GM19438 (cell line): Measurements from ENCODE around the gene PLEKHG4B.
A peak's percentile ranks its signal among the peaks of the same experiment; 100 is the strongest.

ENCODE experiments used
- ATAC-seq: cut with Tn5 transposase; IDR thresholded peaks from one replicate; pipeline ENCODE4 v1.9.1; 2021; ENCODE audit warnings: low read depth; ENCODE audit not compliant: unreplicated experiment

PLEKHG4B gene

GRCh38 chr5:185095-186070 is 93.4 kb downstream of the PLEKHG4B start:
- ATAC-seq, result no peak

DNA sequence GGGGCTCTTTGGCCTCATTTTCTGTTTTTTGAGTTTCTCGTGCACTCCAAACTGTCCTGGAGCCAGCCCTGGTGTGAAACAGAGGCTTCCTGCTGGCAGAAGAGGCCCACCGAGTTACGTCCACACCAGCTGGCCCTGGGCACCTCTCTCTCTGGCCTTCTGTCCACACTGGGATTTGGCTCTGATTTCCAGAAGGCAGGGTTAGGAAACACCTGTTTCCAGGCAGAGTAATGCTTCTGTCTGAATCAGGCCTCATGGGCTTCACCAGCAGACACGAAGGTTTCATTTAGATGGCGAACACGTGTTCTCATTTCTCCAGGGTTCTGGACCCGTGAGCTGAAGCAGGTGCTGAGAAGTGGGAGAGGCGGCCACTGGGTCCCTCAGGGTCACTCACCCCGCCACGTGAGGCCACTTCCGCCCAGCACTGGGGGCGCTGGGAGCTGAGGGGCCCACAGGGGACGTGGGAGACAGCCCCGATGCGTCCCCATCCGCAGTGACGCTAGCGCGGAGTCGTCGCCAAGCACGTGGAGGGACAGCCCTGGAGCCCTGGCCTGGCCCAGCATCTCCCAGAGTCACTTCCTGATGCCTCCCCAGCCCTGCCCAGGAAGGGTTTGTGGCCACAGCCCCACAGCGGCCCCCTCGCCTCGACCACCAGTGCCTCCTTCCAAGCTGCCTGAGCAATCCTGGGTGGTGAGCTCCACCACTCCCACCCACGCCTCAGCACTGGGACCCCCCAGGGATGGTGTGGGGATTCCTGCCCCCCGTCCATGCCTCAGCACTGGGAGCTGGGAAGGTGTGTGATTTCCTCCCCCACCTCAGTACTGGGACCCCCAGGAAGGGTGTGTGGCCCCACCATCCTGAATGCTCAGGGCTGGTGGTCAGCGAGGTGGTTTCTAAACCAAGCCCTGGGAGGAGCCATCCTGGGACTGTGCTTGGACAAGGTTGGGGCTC is 94.4 kb downstream of the PLEKHG4B start:
- ATAC-seq, result no peak

DNA sequence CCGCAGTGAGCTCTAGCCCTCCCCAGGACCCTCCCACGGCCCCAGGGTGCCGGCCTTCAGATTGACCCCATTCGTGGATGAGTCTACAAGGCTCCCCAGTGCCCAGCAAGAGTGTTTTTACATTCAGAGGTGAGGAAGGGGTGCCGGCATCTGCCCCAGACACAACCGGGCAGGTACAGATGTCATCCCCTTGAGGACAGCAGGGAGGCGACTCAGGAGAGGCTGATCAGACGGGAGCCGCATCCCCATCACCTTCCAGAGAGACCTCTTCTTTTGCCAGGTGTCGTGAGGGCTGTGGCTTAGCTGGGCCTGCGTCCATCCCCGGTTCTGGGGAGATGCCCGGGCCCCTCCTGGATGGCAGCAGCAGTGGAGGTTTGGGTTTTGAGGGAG is 95.1 kb downstream of the PLEKHG4B start:
- ATAC-seq, result no peak

DNA sequence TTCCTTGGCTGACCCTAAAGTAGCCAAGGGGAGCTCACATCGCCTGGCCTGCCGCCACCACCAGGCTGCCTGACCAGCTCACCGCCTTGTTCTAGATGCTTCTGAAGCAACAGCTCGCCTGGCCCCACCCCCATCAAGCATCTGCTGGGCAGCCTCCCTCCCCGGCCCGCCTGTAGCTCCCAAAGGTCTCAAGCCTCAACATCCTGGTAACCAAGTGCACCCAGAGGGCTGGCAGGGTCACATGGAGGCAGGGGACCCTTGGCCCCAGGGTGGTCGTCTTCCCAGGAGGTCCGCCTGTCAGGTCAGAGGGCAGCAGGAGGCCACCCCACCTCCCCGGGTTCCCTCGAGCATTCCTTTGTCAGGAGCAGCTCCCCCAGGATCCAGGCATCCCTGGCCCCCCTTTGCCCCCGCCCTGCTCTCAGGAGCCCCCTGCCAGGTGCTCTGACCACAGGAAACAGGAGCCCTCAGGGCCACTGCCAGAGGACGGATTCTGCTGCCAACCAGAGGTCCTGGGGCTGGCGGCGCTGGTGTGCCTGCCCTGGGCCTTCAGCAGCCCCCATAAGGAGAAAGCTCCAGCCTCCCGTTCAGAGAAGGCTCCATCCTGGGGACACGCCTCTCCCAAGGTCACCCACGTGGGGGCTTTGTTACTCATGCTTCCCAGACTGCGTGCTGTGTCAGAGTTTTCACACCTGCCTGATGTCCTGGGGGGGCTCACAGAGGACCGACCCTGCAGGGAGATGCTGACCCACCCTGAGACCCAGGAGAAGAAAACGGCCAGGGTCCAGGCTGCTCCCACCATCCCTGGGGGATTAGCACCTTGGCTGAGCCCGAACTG is 95.9 kb downstream of the PLEKHG4B start:
- ATAC-seq, result no peak

DNA sequence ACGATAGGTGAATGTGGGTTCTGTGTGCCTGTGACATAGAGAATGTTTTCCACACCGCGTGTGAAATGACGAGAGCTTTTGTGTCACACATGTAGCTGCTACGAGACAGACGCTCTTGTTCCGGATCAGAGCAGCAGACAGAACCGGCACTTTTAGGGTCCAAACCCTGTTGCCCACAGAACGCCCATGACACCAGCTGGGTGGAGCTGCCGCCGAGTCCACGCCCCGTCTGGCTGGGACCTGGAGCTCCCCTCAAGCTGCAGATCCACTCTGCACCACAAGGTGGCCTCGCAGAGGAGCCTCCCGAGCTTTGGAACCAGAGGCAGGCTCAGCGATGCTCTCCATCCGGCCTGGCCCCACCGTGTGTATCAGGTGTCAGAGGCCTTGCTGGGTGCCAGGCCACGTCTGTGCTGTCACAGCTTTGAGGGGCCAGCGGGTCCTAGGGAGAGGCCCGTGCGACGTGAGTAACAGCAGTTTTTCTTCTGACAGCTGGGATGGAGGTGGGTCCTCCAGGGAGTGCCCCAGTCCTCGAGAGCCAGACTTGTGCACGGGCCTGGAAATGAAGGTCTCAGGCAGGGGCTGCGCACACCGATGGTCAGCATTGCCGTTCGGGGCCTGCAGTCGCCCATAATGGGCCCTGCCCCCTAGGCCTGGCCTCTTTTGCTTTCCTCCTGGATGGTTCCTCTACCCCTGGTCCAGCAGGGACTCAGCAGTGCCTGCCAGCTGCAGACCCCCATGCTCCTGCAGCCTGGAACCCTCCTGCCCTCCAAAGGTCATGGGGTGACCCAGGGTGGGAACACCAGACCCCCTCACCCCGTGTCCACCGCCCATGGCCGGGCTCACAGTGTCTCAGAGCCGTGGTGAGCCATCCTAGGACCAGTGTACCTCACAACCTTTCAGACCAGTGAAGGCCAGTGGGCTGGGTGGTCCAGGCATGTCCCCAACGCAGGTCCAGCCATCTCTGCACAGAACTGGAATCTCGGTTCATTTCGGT is 96.8 kb downstream of the PLEKHG4B start:
- ATAC-seq, result peak; percentile 70

DNA sequence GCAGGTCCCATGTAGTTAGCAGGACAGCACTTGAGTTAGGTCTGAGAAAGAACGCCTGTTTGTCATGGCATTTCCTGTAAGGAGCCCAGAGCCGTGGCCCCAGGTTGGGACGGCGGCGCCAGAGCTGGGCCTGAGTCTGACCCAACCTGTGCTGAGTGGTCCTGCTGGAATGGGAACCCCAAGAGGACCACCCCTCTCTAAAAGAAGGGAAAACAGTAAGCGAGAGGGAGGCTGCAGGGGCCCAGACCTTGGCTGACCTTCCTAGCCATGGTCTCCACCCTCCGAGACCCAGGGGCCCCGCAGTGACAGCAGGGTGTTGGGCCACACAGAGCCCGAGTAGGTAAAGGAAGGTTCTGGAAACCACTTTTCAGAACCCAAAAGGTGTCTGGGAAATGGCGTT is 97.5 kb downstream of the PLEKHG4B start:
- ATAC-seq, result no peak

DNA sequence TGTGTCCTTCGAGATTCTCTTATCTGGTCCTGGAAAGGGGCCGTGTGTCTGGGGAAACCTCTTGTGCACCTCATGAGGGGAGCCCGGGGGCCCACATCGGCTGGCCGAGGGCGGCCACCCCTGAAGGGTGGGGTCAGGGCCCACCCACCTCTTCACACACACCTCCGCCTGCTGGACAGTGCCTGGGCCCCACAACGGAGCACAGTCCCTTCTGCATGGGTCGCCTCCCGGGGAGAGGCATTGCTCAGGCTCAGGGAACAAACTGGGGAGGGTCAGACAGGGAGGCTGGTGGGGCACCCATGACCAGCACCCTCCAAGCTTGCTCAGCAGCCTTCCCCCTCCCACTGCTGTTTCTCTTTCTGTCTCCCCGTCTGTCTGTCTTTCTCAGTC is 98.0 kb downstream of the PLEKHG4B start:
- ATAC-seq, result no peak

- no peak for ATAC-seq
Measured at GRCh38 chr5:190366-191035, 98.5 kb downstream of the PLEKHG4B start.

GRCh38 chr5:191036-191948 is 99.3 kb downstream of the PLEKHG4B start, which contains the start of gene LRRC14B:
Gene LRRC14B (plus strand): TSS chr5:191495. CDS start chr5:191539, 44 bp downstream.
- peak; percentile 49 for ATAC-seq

GRCh38 chr5:191949-192690 is 100.2 kb downstream of the PLEKHG4B start:
- ATAC-seq, result no peak

DNA sequence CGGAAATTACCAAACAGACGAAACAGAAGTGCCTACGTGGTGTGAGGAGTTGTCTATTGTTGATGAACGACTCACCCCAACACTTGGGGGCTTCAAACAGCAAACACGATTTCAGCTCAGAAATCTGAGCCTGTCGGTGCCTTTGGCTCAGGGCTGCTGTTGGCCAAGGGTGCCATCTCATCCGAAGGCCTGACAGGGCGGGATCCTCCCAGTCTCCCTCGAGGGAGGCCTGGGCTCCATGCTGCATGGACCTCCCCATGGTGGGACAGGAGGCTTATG is 100.7 kb downstream of the PLEKHG4B start:
- no peak for ATAC-seq

- ATAC-seq, result no peak
Measured at GRCh38 chr5:192970-193831, 101.2 kb downstream of the PLEKHG4B start.

DNA sequence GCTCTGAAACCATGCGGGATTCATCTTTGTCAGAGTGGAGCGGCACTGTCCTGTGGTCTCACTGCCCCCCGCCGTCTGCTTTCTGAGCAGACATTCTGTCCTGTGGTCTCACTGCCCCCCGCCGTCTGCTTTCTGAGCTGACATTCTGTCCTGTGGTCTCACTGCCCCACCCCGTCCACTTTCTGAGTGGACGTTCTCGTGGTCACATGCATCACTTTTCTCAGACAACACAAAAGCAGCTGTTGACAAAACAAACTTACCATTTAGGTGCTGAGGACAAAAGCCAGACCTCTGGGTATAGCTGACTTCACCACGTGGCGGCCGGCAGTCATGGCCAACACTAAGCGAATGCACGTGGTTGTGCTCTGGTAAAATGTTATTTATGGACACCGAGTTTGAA is 102.1 kb downstream of the PLEKHG4B start:
- ATAC-seq, result no peak

DNA sequence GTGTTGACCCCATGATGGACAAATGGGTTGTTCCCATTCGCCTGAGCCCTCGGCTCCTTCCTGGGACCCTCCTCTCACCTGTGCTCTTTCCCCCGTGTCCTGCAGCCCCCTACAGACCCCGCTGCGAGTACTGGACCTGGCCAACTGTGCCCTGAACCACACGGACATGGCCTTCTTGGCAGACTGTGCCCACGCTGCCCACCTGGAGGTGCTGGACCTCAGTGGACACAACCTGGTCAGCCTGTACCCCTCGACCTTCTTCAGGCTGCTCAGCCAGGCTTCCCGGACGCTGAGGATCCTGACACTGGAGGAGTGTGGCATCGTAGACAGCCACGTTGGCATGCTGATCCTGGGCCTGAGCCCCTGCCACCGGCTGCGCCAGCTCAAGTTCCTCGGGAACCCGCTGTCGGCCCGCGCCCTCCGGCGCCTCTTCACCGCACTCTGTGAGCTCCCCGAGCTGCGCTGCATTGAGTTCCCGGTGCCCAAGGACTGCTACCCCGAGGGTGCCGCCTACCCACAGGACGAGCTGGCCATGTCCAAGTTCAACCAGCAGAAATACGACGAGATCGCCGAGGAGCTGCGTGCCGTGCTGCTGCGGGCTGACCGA is 102.7 kb downstream of the PLEKHG4B start:
- ATAC-seq, result no peak

- ATAC-seq, result no peak
Measured at GRCh38 chr5:195401-196160, 103.6 kb downstream of the PLEKHG4B start.
